Liver (tissue), 9 donors: Measurements from ENCODE around the gene MXRA8. TPM values are rescaled to one million over a fixed set of nuclear protein-coding genes. Genes with fewer than 3 reads are reported as not detected.
A peak's percentile ranks its signal among the peaks of the same experiment; 100 is the strongest.

Source experiments
- DNase-seq: peaks from one replicate; pipeline ENCODE4 v3.0.0-alpha.2; 2017; ENCODE audit warnings: low spot score
- H3K27ac ChIP-seq, 2 donors: one replicate each; pipeline ENCODE4 v1.7.0; 2013; ENCODE audit warnings: inconsistent platforms in 2 of 2, low read length in 2 of 2, control low read depth in 1 of 2, low read depth in 1 of 2, mild to moderate bottlenecking in 1 of 2
- H3K27me3 ChIP-seq, 4 donors: one replicate each; pipeline versions ENCODE4 v1.6.1 to v1.7.0; 2013; ENCODE audit warnings: low read length in 3 of 4, inconsistent platforms in 1 of 4, mild to moderate bottlenecking in 1 of 4, moderate library complexity in 1 of 4; ENCODE audit not compliant: control insufficient read depth in 4 of 4, insufficient read depth in 4 of 4
- H3K36me3 ChIP-seq, 4 donors: one replicate each; pipeline versions ENCODE4 v1.6.1 to v1.7.0; 2013; ENCODE audit warnings: low read length in 3 of 4, mild to moderate bottlenecking in 3 of 4, low read depth in 1 of 4, moderate library complexity in 1 of 4; ENCODE audit not compliant: control insufficient read depth in 4 of 4, insufficient read depth in 3 of 4
- H3K4me1 ChIP-seq, 4 donors: one replicate each; pipeline versions ENCODE4 v1.6.1 to v1.7.0; 2013; ENCODE audit warnings: low read length in 3 of 4, mild to moderate bottlenecking in 3 of 4, moderate library complexity in 1 of 4; ENCODE audit not compliant: control insufficient read depth in 4 of 4, insufficient read depth in 4 of 4
- H3K4me3 ChIP-seq, 3 donors: one replicate each; pipeline versions ENCODE4 v1.6.1 to v1.7.0; 2013; ENCODE audit warnings: low read length in 3 of 3, control low read depth in 1 of 3, low read depth in 1 of 3, mild to moderate bottlenecking in 1 of 3
- H3K9ac ChIP-seq, 2 donors: one replicate each; pipeline ENCODE4 v1.7.0; 2013; ENCODE audit warnings: low read length in 2 of 2, mild to moderate bottlenecking in 2 of 2, moderate library complexity in 2 of 2, control low read depth in 1 of 2, low read depth in 1 of 2
- H3K9me3 ChIP-seq, 4 donors: one replicate each; pipeline versions ENCODE4 v1.6.1 to v1.7.0; 2013; ENCODE audit warnings: low read length in 3 of 4; ENCODE audit not compliant: control insufficient read depth in 4 of 4
- CTCF ChIP-seq: fragments of 150-350 bp; IDR thresholded peaks from 2 replicates; pipeline ENCODE4 v1.5.1; 2017; ENCODE audit warnings: improper control_type of control experiment, low read depth, low read length; ENCODE audit not compliant: missing input control
- EGR1 ChIP-seq, 2 donors: IDR thresholded peaks; 2 replicates each; pipeline ENCODE4 v1.6.1; 2016 to 2018; ENCODE audit warnings: antibody characterized with exemption in 2 of 2, low read depth in 2 of 2
- FOXA1 ChIP-seq: IDR thresholded peaks from 2 replicates; pipeline ENCODE4 v1.6.1; 2016; ENCODE audit warnings: antibody characterized with exemption
- FOXA2 ChIP-seq: IDR thresholded peaks from 2 replicates; pipeline ENCODE4 v1.6.1; 2016; ENCODE audit warnings: antibody characterized with exemption
- HNF4A ChIP-seq, 2 donors: conservative IDR thresholded peaks; 2 replicates each; pipeline ENCODE4 v1.6.1; 2016; ENCODE audit warnings: antibody characterized with exemption in 2 of 2, mild to moderate bottlenecking in 2 of 2
- HNF4G ChIP-seq: IDR thresholded peaks from 2 replicates; pipeline ENCODE4 v1.6.1; 2016; ENCODE audit warnings: antibody characterized with exemption
- JUND ChIP-seq, 2 donors: IDR thresholded peaks; 2 replicates each; pipeline ENCODE4 v1.6.1; 2016; ENCODE audit warnings: antibody characterized with exemption in 2 of 2
- NR2F2 ChIP-seq: IDR thresholded peaks from 2 replicates; pipeline ENCODE4 v1.6.1; 2016; ENCODE audit warnings: antibody characterized with exemption
- RXRA ChIP-seq, 2 donors: IDR thresholded peaks; 2 replicates each; pipeline ENCODE4 v1.6.1; 2017 to 2018; ENCODE audit warnings: antibody characterized with exemption in 2 of 2, mild to moderate bottlenecking in 1 of 2
- SP1 ChIP-seq: IDR thresholded peaks from 2 replicates; pipeline ENCODE4 v1.6.1; 2018; ENCODE audit warnings: antibody characterized with exemption, mild to moderate bottlenecking
- TAF1 ChIP-seq: conservative IDR thresholded peaks from 2 replicates; pipeline ENCODE4 v1.6.1; 2016; ENCODE audit warnings: antibody characterized with exemption, mild to moderate bottlenecking
- YY1 ChIP-seq: IDR thresholded peaks from 2 replicates; pipeline ENCODE4 v1.6.1; 2016; ENCODE audit warnings: antibody characterized with exemption, mild to moderate bottlenecking
- WGBS: extraction: QIAGEN DNeasy Blood & Tissue Kit; methylation state at CpG from one replicate; pipeline ENCODE4 v1.1.7; 2013; 5-methylcytosine and 5-hydroxymethylcytosine counted together
- polyA plus RNA-seq, 2 donors: library from polyadenylated mRNA; stranded (reverse) in 1 of 2; unstranded in 1 of 2; fragments of 200-250 nt in 1 of 2; fragments of >200 nt in 1 of 2; fragmentation: Nextera tagmentation in 1 of 2; extraction: Ambion mirVana in 1 of 2; gene quantifications; one replicate each; pipeline versions ENCODE4 v1.2.1 to v1.2.3, GENCODE V29; 2013 to 2015
- total RNA-seq, 2 donors: library from RNA; depleted of rRNA; stranded (reverse); fragments of >200 nt; gene quantifications; one replicate each; pipeline ENCODE4 v1.2.3, GENCODE V29; 2014
- TF ChIP-seq, protein P1 (sequence below): IDR thresholded peaks from 2 replicates; pipeline ENCODE4 v1.6.1; 2016; ENCODE audit warnings: antibody characterized with exemption, mild to moderate bottlenecking
- donor health status: healthy.
- donor health status: healthy.
- donor health status: healthy.
- donor health status: healthy.
- donor health status: healthy.

MXRA8 gene
- total and polyA plus RNA-seq, 4 donors, result 1.8 to 5.9 (median 4.2) TPM

GRCh38 chr1:1328254-1328653 is 30.1 kb downstream of the MXRA8 start:
- Histone ChIP-seq H3K4me1 (peaks cover 13 to 41% (median 31%) of the 10 kb centered on the region in 4 donors), H3K27me3 (no peaks in the 10 kb centered on the region), H3K27ac (no peak overlapping the region), H3K9me3 (no peaks in the 10 kb centered on the region), H3K9ac (no peak overlapping the region), H3K36me3 (peaks cover 0 to 11% (median 6%) of the 10 kb centered on the region in 4 donors), H3K4me3 (no peak overlapping the region)
- TF ChIP-seq HNF4A (conservative IDR thresholded peaks at IDR 0.05), result no peak
- no peak for TF ChIP-seq JUND (IDR thresholded peaks at IDR 0.05)
- no peak for TF ChIP-seq CTCF
- TF ChIP-seq SP1, result no peak
- TF ChIP-seq HNF4G, result no peak
- TF ChIP-seq RXRA (IDR thresholded peaks at IDR 0.05), result no peak
- no peak for DNase-seq
- WGBS, result 87% methylated on average over 15 of the region's 15 CpGs

DNA sequence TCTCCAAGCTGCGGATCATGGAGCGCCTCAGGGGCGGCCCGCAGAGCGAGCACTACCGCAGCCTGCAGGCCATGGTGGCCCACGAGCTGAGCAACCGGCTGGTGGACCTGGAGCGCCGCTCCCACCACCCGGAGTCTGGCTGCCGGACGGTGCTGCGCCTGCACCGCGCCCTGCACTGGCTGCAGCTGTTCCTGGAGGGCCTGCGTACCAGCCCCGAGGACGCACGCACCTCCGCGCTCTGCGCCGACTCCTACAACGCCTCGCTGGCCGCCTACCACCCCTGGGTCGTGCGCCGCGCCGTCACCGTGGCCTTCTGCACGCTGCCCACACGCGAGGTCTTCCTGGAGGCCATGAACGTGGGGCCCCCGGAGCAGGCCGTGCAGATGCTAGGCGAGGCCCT is 31.1 kb downstream of the MXRA8 start:
- Histone ChIP-seq H3K4me1 (peaks cover 12 to 38% (median 26%) of the 10 kb centered on the region in 4 donors), H3K4me3 (no peak overlapping the region), H3K9me3 (no peaks in the 10 kb centered on the region), H3K9ac (no peak overlapping the region), H3K27ac (no peak overlapping the region), H3K36me3 (peaks cover 0 to 11% (median 6%) of the 10 kb centered on the region in 4 donors), H3K27me3 (no peaks in the 10 kb centered on the region)
- WGBS, result 93% methylated on average over 40 of the region's 40 CpGs
- TF ChIP-seq YY1, result no peak
- no peak for DNase-seq

DNA sequence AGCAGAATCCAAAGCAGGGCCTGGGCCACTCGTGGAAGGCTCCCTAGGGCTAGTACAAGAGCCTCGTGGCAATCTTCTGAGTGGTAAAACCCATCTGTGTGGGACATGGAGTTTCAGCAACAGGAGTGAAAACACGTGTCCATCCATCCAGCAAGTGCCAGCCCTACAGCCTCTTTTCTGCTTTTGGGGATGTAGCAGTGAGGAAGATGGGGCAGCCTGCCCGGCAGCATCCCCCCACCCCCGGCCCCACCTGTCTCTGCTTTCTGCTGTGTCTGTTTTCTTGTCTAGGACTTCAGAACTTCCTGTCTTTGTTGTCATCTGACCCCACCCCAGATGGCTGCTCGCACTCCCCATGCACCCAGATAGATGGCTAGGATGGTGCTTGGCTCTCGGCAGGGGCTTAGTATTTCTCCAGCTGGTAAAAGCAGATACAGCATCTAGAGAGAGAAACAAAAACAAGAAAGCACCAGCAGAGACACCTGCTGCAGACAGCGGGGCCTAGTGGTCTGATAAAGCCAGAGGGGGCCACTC is 32.2 kb downstream of the MXRA8 start:
- Histone ChIP-seq H3K36me3 (peaks cover 0 to 11% (median 6%) of the 10 kb centered on the region in 4 donors), H3K9ac (no peak overlapping the region), H3K4me1 (peaks cover 7 to 39% (median 26%) of the 10 kb centered on the region in 4 donors), H3K27ac (no peak overlapping the region), H3K27me3 (no peaks in the 10 kb centered on the region), H3K4me3 (peak overlapping the region; percentile 78 to 85 (median 79)), H3K9me3 (no peaks in the 10 kb centered on the region)
- DNase-seq, result no peak
- WGBS, result 64% methylated on average over 8 of the region's 8 CpGs
- TF ChIP-seq EGR1 (IDR thresholded peaks at IDR 0.05; ENCODE audit: low read depth in 2 of 2), result no peak
- TF ChIP-seq SP1, result no peak
- TF ChIP-seq TAF1, result no peak
- TF ChIP-seq FOXA2, result no peak
- no peak for TF ChIP-seq FOXA1
- TF ChIP-seq JUND (IDR thresholded peaks at IDR 0.05), result no peak
- TF ChIP-seq, protein P1, sequence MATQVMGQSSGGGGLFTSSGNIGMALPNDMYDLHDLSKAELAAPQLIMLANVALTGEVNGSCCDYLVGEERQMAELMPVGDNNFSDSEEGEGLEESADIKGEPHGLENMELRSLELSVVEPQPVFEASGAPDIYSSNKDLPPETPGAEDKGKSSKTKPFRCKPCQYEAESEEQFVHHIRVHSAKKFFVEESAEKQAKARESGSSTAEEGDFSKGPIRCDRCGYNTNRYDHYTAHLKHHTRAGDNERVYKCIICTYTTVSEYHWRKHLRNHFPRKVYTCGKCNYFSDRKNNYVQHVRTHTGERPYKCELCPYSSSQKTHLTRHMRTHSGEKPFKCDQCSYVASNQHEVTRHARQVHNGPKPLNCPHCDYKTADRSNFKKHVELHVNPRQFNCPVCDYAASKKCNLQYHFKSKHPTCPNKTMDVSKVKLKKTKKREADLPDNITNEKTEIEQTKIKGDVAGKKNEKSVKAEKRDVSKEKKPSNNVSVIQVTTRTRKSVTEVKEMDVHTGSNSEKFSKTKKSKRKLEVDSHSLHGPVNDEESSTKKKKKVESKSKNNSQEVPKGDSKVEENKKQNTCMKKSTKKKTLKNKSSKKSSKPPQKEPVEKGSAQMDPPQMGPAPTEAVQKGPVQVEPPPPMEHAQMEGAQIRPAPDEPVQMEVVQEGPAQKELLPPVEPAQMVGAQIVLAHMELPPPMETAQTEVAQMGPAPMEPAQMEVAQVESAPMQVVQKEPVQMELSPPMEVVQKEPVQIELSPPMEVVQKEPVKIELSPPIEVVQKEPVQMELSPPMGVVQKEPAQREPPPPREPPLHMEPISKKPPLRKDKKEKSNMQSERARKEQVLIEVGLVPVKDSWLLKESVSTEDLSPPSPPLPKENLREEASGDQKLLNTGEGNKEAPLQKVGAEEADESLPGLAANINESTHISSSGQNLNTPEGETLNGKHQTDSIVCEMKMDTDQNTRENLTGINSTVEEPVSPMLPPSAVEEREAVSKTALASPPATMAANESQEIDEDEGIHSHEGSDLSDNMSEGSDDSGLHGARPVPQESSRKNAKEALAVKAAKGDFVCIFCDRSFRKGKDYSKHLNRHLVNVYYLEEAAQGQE, result no peak
- TF ChIP-seq HNF4A (conservative IDR thresholded peaks at IDR 0.05), result no peak
- TF ChIP-seq NR2F2, result no peak
- TF ChIP-seq CTCF, result no peak
